Measurements from ENCODE around the gene TPM2.

The TPM2 gene

DNA sequence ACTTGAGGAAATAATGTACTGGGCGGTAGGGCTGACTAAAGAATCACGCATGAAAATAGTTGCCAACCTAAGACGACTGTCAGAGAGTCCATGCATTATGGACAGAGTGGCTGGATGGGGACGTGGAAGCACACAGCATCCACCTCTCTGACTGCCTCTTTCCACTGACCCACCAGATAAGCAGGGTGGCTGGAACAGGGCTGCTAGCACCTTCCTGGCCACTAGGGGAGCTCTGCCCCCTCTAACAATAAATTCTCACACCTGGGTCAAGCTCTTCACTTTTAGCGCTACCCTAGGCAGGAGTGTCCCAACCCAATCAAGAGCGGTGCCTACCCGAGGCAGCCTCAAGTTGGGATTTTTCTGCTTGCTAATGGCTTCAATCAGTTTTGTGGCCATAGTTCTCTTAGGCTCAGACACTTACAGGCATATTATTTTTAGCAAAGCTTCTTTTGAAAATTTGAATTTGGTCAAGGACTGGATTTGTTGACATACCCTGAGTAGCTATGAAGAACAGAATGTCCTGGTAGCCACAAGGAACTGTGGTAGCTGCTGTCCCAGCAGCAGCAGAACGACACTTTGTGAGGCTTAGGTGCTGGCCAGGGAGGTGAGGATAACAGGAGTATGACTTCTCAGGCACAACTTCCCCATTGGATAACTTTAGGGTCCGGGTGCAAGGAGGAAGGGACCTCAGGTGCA, 6.9 kb upstream of the TPM2 start:
- Mint-ChIP-seq H3K27me3 (no peaks in the 10 kb centered on the region), H3K4me3 (no peak overlapping the region), H3K27ac (no peak overlapping the region), H3K9me3 (no peaks in the 10 kb centered on the region), H3K4me1 (ENCODE audit: low read depth) (peaks cover 5% of the 10 kb centered on the region), H3K36me3 (ENCODE audit: low read depth) (no peaks in the 10 kb centered on the region)
- intact Hi-C loops (cut with micrococcal nuclease): no loop called here

DNA sequence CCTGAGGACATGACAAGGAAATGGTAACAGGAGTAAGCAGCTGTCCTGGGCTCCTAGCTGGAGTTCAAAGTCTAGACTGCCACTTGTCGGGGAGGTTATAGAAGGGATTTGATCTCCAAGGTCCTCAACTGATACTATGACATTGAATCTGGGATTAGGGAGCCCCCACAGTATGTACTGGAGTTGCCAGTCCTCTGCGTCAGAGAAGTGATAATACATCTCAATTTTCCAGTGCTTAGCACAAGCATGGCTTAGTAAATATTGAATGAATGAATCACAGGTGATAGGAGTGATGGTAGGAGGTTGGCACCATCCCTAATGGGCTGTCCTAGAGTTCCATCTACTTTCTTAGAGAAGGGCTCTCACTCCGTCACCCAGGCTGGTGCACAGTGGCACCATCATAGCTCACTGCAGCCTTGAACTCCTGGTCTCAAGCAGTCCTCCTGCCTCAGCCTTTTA, 6.2 kb upstream of the TPM2 start:
- Mint-ChIP-seq H3K27me3 (no peaks in the 10 kb centered on the region), H3K27ac (no peak overlapping the region), H3K36me3 (ENCODE audit: low read depth) (peaks cover under 1% of the 10 kb centered on the region), H3K4me1 (ENCODE audit: low read depth) (peaks cover 12% of the 10 kb centered on the region), H3K4me3 (no peak overlapping the region), H3K9me3 (no peaks in the 10 kb centered on the region)
- intact Hi-C loops (cut with micrococcal nuclease): no loop called here

DNA sequence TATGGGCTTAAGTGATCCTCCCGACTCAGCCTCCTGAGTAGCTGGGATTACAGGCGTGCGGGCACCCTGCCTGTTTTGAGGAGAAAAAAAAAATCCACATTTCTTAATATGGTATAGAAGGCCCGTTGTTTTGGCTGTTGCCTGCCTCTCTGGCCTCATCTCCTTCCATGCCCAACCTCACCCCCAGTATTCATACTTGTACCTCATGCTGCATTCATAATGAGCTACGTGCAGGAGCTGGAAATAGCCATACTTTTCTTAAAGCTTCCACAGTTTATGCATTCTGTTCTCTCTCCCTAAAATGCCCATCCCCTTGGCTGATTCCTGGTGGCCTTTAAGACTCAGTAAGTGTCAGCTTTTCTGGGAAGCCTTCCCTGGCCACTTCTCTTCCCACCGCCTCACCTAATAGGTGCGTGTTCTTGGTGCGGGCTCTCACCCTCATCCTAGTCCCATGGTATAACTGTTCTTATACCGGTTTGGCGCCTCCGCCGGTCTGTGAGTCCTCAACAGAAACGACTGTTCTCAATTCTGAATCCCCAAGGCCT, 2.1 kb upstream of the TPM2 start:
- H3K36me3 Mint-ChIP-seq (ENCODE audit: low read depth): peaks cover 7% of the 10 kb centered on the region
- no peaks in the 10 kb centered on the region for H3K9me3 Mint-ChIP-seq
- H3K4me1 Mint-ChIP-seq (ENCODE audit: low read depth): peaks cover 37% of the 10 kb centered on the region
- intact Hi-C loops (cut with micrococcal nuclease): loop anchor here (5.0 kb wide), 1 partner anchor 45 kb away; no protein-coding TSS in a partner anchor
- peaks cover 18% of the 10 kb centered on the region for H3K27me3 Mint-ChIP-seq
- H3K4me3 Mint-ChIP-seq: no peak overlapping the region
- H3K27ac Mint-ChIP-seq: peak overlapping the region; percentile 83

DNA sequence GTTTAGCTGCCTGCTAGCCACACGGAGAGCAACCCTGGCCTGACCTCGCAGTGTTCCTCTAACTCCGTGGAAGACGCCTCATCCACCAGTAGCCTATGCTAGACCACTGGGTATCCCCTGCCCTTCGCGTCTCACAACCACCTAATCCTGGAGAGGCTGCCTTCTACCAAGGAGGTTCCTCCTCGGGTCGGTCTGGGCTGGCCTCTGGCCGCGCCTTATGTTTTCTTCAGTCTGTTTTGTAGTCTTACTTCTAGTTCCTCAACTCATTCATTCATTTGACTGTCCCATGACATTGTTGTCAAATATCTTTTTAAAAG, 1.6 kb upstream of the TPM2 start:
- H3K36me3 Mint-ChIP-seq (ENCODE audit: low read depth): peaks cover 7% of the 10 kb centered on the region
- peak overlapping the region; percentile 86 for H3K4me3 Mint-ChIP-seq
- H3K27me3 Mint-ChIP-seq: peaks cover 18% of the 10 kb centered on the region
- peaks cover 37% of the 10 kb centered on the region for H3K4me1 Mint-ChIP-seq (ENCODE audit: low read depth)
- no peaks in the 10 kb centered on the region for H3K9me3 Mint-ChIP-seq
- H3K27ac Mint-ChIP-seq: peak overlapping the region; percentile 83
- intact Hi-C loops (cut with micrococcal nuclease): loop anchor here (5.0 kb wide), 1 partner anchor 44 kb away; no protein-coding TSS in a partner anchor

DNA sequence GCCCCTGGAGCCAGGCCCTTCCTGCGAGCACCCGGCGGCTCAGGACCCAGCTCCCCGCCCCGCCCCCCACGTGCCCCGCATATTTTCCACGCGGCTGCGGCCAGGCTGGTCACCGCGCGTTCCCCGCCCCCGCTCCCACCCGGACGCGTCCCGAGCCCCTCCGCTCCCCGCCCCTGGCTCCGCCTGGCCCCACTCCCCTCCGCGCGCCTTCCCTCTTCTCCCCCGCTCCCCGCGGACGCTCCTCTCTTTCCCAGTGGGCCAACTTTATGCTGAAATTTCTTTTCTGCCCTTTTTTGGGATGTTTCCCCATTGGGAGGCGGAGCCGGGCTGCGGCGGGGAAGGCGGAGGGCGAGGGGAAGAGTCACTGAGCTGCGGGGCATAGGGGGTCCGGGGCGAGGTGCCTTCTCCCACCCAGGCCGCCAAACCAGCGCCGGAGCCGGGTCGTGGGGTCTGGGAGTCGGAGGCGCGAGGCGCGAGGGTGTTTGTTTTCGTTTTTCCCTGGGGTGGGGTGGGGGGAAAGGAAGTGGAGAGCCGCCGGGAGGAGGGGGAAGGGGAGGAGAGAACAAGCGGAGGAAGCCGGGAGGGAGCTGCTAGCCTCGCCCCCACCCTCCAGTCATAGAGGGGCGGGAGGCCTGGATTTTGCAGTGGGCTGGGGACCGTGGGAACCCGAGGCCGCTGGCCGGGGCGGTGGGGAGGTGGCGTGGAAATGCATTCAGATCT, 1.0 kb upstream of the TPM2 start:
- peaks cover 7% of the 10 kb centered on the region for H3K36me3 Mint-ChIP-seq (ENCODE audit: low read depth)
- H3K9me3 Mint-ChIP-seq: no peaks in the 10 kb centered on the region
- peak overlapping the region; percentile 83 for H3K27ac Mint-ChIP-seq
- peaks cover 18% of the 10 kb centered on the region for H3K27me3 Mint-ChIP-seq
- intact Hi-C loops (cut with micrococcal nuclease): loop anchor here (5.0 kb wide), 1 partner anchor 43 kb away; no protein-coding TSS in a partner anchor
- H3K4me3 Mint-ChIP-seq: peak overlapping the region; percentile 86
- peaks cover 37% of the 10 kb centered on the region for H3K4me1 Mint-ChIP-seq (ENCODE audit: low read depth)

DNA sequence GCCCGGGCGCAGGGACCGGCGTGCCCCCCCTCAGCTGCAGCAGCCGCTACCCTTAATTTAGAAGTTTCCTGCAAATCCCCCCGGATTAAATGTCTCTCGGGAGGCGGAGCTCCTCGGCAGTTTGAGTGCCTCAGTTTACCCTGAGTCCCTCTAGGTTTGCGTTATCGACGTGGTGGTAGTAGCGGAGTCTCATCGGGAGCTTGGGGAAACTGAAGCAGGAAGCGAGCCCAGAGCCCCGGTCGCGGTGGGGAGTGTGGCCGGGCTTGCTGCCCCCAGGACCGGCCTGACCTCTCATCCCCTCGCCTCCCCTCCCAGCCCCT, 529 bp upstream of the TPM2 start:
- Mint-ChIP-seq H3K36me3 (ENCODE audit: low read depth) (peaks cover 11% of the 10 kb centered on the region), H3K27ac (peak overlapping the region; percentile 83), H3K9me3 (no peaks in the 10 kb centered on the region), H3K4me3 (peak overlapping the region; percentile 86), H3K4me1 (ENCODE audit: low read depth) (peaks cover 37% of the 10 kb centered on the region), H3K27me3 (peaks cover 18% of the 10 kb centered on the region)
- intact Hi-C loops (cut with micrococcal nuclease): loop anchor here (5.0 kb wide), 1 partner anchor 43 kb away; no protein-coding TSS in a partner anchor

DNA sequence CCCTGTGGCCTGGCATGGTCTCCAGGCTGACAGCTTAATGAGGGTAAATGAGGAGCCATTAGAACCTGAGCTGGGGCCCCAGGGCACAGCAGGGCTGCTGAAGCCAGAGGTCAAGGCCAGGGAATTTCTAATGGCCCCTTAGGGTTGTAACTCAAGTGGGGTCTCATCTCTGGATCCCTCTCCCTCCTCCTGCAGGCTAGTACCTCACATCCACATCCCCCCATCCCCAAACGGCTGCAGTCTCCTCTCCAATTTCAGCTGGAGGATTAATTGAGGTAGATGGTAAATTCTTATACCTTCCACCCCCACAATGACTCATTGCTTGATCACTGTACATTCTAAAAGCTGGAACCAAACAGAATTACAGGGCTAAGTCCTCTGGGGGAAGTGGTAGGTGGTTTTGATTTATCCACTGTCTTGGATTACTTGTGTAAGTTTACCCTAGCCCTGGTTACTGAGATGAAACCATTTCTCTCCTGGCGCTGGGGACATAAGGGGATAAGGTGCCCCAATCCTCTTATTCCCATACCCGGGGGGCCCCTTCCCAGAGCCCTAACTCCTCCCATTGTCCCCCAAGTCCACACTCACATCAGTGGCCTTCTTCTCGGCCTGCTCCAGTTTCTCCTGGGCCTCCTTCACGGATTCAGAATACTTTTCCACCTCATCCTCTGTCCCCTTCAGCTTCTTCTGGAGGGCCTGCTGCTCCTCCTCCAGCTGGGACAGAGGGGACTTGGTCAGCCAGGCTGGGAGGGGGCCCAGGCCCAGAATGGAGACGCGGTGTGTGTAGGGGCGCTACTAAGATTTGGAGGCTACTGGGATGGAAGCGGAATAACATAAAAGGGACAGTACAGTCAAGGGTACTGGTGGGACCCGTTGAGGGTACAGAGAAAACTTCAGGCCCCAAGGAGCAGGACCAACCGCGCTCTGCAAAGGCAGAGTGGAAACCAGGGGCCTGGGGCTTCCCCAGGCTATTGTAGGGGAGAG, 875 bp downstream of the TPM2 start:
- peaks cover 18% of the 10 kb centered on the region for H3K27me3 Mint-ChIP-seq
- H3K27ac Mint-ChIP-seq: peak overlapping the region; percentile 12

DNA sequence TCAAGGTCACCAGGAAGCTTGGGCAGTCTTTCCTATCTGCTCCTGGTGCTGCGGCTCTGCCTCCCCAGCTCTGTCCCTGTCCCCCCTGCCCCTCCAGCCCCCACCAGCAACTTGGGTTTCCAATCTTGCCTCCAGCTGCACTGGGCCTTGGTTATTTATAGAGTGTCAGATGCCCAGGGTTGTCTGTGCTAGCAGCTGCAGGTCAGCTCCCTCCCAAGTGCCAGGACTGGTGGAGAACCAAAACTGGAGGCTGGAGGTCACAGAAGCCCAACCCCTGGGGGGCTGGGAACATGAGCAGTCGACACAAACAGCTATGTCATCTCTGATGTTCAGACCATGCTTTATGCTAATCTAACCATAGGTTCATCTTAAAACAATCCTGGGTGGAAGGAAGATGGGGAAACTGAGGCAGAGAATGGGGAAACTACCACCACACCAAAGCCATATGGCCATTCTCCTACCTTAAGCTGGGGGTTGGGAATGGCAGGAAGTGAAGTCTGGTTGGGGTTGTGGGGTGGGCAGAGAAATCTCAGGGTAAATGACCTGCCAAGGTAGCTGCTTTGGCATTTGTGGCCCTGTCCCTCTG, 1.7 kb downstream of the TPM2 start:
- Mint-ChIP-seq H3K4me3 (no peak overlapping the region), H3K4me1 (ENCODE audit: low read depth) (peaks cover 37% of the 10 kb centered on the region), H3K36me3 (ENCODE audit: low read depth) (peaks cover 13% of the 10 kb centered on the region), H3K27ac (no peak overlapping the region), H3K9me3 (no peaks in the 10 kb centered on the region), H3K27me3 (peaks cover 19% of the 10 kb centered on the region)
- intact Hi-C loops (cut with micrococcal nuclease): no loop called here

More for the DNA sequence above, 875 bp downstream of the TPM2 start:
- peak overlapping the region; percentile 42 for H3K4me3 Mint-ChIP-seq
- H3K4me1 Mint-ChIP-seq (ENCODE audit: low read depth): peaks cover 37% of the 10 kb centered on the region
- no peaks in the 10 kb centered on the region for H3K9me3 Mint-ChIP-seq
- peaks cover 13% of the 10 kb centered on the region for H3K36me3 Mint-ChIP-seq (ENCODE audit: low read depth)
- intact Hi-C loops (cut with micrococcal nuclease): no loop called here

DNA sequence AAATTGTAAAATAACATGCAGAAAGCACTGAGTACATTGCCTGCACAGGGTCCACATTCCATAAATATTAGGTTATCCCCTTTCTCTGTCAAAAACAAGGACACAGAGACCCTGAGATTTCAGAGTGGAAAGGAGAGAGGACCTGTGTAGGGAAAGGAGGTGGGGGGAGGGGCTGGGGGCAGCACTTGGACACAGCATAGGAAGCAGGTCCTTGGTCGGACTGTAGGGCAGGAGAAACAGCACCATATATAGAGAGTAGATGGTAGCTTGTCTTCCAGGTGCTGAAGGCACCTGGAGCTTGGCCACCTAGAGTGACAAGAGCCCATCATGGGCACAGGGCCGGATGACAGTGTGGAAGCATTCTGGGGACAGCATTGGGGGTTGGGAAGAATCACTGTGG, 2.4 kb downstream of the TPM2 start:
- intact Hi-C loops (cut with micrococcal nuclease): no loop called here
- Mint-ChIP-seq H3K4me1 (ENCODE audit: low read depth) (peaks cover 42% of the 10 kb centered on the region), H3K4me3 (no peak overlapping the region), H3K27me3 (peaks cover 24% of the 10 kb centered on the region), H3K36me3 (ENCODE audit: low read depth) (peaks cover 13% of the 10 kb centered on the region), H3K27ac (no peak overlapping the region), H3K9me3 (no peaks in the 10 kb centered on the region)

DNA sequence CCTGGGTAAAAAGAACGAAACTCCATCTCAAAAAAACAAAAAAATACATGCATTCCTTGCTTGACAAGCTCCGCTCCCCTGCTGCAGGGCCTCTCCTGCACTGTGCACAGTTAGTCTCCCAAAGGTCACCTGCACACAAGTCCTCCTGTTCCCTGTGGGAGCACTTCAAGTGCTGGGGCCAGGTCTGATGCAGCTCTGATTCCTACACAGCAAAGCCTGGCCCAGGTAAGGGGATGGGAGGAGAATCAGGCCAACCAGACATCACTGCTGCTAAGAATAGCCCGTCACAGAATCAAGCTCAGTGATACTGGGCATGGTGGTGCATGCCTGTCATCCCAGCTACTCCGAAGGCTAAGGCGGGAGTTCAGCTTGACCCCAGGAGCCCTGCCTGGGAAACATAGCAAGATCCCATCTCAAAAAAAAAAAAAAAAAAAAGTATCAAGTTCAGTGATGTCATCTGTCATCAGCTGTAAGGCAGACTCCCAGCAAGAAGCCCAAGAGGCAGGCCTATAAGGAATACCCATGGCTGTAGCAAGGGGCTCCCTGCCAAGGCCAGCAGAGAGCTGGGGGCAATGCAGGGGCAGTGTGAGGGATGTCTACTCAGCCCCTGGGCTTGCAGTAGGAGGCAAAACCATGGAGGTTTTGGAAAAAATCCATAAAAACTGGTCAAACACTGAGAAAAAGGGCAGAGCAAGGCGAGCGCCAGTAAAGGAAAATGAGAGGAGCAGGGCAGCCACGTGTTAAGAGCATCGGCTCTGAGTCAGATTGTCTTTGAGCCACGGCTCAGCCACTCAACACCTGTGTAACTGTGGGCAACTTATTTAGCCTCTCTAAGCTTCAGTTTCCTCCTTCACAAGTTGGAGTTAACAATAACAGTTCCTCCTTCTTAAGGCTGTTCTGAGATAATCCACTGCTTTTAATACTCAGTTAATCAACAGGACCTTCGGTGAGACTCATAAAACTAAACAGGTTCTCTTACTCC, 3.2 kb downstream of the TPM2 start:
- no peaks in the 10 kb centered on the region for H3K9me3 Mint-ChIP-seq
- peaks cover 24% of the 10 kb centered on the region for H3K27me3 Mint-ChIP-seq
- intact Hi-C loops (cut with micrococcal nuclease): no loop called here
- peaks cover 41% of the 10 kb centered on the region for H3K4me1 Mint-ChIP-seq (ENCODE audit: low read depth)
- H3K4me3 Mint-ChIP-seq: no peak overlapping the region
- no peak overlapping the region for H3K27ac Mint-ChIP-seq
- H3K36me3 Mint-ChIP-seq (ENCODE audit: low read depth): peaks cover 13% of the 10 kb centered on the region

DNA sequence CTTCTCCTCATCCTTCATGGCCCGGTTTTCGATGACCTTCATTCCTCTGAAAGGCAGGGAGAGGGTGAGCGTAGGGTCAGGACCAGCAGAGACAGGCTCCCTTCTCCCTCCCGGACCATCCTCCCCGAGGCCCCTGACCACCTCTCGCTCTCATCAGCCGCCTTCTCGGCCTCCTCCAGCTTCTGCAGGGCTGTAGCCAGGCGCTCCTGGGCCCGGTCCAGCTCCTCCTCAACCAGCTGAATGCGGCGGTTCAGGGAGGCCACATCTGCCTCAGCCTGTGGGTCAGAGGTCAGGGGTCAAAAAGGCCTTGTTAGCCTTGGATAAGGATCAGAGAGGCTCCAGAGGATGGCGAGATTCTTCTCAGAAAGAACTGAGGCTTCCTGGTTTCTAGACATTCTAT, 4.2 kb downstream of the TPM2 start:
- H3K27ac Mint-ChIP-seq: no peak overlapping the region
- peaks cover 8% of the 10 kb centered on the region for H3K36me3 Mint-ChIP-seq (ENCODE audit: low read depth)
- intact Hi-C loops (cut with micrococcal nuclease): no loop called here
- no peak overlapping the region for H3K4me3 Mint-ChIP-seq
- peaks cover 23% of the 10 kb centered on the region for H3K27me3 Mint-ChIP-seq
- no peaks in the 10 kb centered on the region for H3K9me3 Mint-ChIP-seq
- peaks cover 31% of the 10 kb centered on the region for H3K4me1 Mint-ChIP-seq (ENCODE audit: low read depth)

DNA sequence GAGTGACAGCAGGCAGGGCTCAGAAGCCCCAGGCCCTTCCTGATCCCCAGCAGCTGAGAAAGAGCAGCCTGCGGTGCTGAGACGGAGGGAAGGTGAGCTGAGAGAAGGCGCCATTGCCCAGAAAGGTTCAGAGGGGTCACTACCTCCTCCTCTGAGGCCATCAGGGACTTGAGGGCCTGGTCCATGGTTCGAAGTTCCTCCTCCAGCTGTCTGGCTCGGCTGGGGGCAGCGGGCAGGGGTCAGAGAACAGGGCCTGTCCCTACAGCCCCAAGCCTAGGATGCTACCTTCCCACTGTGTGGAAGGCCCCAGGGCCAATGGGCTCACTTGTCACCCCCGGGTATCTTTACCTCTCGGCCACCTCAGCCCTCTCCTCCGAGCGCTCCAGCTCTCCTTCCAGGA, 4.8 kb downstream of the TPM2 start:
- H3K27ac Mint-ChIP-seq: no peak overlapping the region
- no peaks in the 10 kb centered on the region for H3K9me3 Mint-ChIP-seq
- intact Hi-C loops (cut with micrococcal nuclease): no loop called here
- peaks cover 21% of the 10 kb centered on the region for H3K27me3 Mint-ChIP-seq
- peaks cover 7% of the 10 kb centered on the region for H3K36me3 Mint-ChIP-seq (ENCODE audit: low read depth)
- H3K4me1 Mint-ChIP-seq (ENCODE audit: low read depth): peaks cover 30% of the 10 kb centered on the region
- H3K4me3 Mint-ChIP-seq: no peak overlapping the region
